NCI-H2081 treated with DMSO at 0.1 percent for 48 hours (cell line): ENCODE data around the gene LYG1.
"Not testable (repeated sequence)": the region's sequence is repeated elsewhere in the genome, so short reads cannot be mapped to it uniquely, and the experiment has no call there.

ENCODE experiments used
- DNase-seq: peaks from one replicate; lab custom pipeline; 2025; lab: John Stamatoyannopoulos, UW

The LYG1 gene

DNA sequence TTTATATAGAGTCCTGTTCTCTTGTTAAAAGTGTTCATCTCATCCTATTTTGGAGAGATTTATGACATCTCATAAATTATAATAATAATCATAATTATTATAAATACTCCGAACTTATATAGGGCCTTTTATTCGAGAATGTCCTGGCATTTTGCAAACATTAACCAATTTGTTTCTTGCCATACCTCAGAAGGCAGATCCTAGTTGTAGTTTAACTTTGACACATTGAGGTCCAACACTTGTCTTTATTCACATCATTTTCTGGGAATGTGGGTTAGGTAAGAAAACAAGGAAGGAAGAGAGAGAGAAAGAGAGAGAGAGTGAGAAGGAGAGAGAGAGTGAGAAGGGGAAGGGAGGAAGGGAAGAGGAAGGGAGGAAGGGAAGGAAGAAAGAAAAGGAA is at the start of gene LYG1:
Gene LYG1, minus strand, starts transcription at position 101 of the 400 bp plus-strand sequence. CDS start 5,527 bp downstream, outside the sequence.
- DNase-seq = not testable (repeated sequence)

GRCh38 chr2:99350194-99350593 is 49.2 kb upstream of the LYG1 start:
- no peak for DNase-seq

DNA sequence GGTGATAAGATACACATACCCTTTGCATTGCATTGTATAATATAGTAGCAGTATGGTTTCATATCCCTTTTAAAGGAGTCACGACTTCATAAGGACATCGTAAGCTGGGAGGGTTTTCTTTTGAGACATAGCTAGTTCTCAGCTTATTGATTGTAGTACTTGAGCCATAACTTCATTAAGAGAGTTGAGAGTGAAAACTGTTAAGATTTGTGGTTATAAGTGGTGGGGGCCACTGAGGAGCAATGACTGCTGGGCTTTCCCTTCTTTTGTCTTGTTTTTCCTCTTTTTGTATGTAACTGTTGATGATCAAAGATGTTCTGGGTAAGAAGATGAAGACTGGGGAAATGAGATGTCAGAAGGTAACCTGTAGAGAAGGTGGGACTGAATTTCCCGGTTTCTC is 47.2 kb upstream of the LYG1 start:
- no peak for DNase-seq

GRCh38 chr2:99346218-99346617 is 45.2 kb upstream of the LYG1 start:
- DNase-seq = no peak

- not testable (repeated sequence) for DNase-seq
Measured at GRCh38 chr2:99345446-99345845, 44.4 kb upstream of the LYG1 start.

- no peak for DNase-seq
Measured at GRCh38 chr2:99342536-99342935, 41.5 kb upstream of the LYG1 start.

GRCh38 chr2:99340669-99341236 is 39.8 kb upstream of the LYG1 start:
- no peak for DNase-seq

DNA sequence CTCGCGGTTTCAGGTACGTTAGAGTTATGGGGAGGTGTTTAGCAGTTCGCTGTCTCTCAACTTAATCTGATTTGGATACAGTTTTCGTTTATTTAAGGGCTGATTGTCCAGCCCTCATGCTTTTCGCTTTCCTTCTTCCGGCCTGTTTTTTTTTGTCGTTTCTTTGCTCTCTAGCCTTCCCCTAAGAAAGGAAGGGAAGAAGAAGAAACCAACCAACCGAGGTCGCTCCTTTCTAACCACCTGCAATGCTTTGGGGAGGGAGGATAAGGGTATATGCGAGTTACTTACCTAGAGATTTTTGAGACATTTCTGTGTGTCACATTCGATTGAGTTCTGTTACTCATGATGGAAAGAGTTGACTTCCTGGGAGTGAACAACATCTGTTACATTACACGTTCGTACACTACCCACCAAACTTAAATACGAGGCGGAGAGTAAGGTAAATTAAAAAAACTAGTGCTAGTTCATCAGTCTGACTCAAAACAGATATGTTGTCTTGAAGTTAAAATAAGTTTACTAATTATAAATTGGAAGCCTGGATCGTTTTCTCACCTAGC is 37.1 kb upstream of the LYG1 start:
- no peak for DNase-seq

GRCh38 chr2:99337113-99338028 is 36.4 kb upstream of the LYG1 start, which contains the start of gene EIF5B:
TSS of gene EIF5B (plus strand) at chr2:99337389. CDS start at chr2:99337555, 166 bp downstream.
- DNase-seq = peak; percentile 71

GRCh38 chr2:99336804-99337112 is 35.8 kb upstream of the LYG1 start:
- DNase-seq = no peak

DNA sequence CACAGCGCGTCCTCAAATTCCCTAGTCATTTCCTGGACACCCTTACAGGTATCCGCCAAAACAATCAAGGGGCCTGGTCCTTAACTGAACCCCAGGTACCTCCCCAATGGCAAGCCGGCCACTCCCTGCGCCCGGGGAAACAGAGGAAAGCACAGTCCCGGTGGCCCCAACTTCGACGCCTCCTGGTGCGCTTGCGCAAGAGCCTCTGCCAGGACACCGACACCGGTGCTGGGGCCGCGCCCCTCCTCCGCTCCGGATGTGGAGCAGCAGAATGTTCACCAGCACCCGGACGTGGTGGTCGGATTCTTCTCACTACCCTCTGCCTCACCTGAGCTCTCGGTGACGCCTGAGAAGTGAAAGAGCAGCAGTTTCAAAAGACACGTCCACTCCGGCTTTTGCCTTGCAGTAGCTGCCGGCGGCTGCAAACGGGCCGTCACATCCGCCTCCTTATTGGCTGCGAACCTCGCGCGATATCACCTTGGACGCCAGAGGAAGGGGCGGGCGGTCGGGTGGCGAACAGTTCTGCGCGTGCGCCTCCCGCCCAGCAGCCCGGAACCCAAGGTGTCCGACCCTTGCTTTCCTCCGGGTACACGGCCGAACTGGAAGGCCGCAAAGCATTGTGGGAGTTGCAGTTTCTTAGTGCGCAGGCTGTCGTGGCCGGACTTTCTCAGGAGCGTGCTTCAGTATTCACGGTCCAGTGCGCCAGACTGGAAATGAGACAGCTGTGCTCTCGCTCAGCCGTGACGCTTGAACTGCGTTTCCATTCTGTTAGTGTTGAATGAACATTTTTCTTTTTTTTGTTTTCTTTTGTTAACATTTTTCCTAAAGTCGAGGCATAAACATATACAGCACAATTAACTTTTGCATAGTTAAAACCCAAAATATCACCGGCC is 35.2 kb upstream of the LYG1 start, which contains the start of gene TXNDC9:
Gene TXNDC9, minus strand, starts transcription at position 423 of the 893 bp plus-strand sequence. CDS start 3,123 bp downstream, outside the sequence.
- DNase-seq = peak; percentile 97

DNA sequence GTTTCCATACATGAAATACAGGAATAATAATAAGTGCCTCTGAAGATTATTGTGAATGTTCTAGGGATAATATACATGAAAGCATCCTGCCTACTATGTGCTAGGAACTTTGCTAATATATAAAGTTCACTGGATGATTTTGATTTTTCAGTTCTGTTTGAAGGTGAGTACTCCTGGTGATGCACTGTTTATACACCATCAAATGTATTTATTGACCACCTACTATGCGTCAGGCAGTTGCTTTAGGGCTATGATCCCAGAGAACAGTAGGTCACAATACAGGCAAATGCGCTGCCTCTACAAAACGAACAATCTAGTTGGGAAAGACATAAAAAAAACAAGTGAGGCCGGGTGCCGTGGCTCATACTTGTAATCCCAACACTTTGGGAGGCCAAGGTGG is 24.4 kb upstream of the LYG1 start:
- DNase-seq = no peak

- DNase-seq = not testable (repeated sequence)
Measured at GRCh38 chr2:99317873-99318200, 16.8 kb upstream of the LYG1 start.

DNA sequence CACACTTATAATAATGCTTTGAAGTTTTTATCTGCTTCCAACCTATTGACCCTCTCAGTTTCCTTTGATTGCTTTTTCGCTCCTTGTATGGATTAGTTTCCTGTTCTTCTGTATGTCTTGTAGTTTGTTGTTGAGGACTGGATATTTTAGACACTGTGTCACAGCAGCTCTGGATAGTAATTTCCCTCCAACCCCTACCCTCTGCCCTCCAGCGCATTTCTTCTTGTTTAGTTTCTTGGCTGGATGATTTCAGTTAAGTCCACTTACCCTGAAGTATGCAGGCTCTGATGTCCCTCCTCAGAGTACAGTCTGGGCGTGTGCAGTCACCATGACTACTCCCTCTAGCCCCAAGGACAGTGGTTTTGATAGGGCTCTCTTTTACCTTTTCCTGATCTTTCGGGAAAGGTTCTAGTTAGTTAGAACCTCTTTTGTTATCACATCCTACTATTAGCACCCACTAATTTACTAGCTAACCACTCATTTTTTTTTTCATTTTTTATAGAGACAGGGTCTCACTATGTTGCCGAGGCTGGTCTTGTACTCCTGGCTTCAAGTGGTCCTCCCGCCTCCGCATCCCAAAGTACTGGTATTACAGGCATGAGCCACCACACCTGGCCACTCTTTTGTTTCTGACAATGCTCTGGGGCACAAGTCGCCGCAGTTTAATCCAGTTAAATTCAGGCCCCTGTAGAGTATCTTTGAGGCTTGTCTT is 16.3 kb upstream of the LYG1 start:
- DNase-seq = no peak

GRCh38 chr2:99299580-99299979 is 1.4 kb downstream of the LYG1 start:
- DNase-seq = no peak

- DNase-seq = no peak
Measured at GRCh38 chr2:99297994-99298393, 3.0 kb downstream of the LYG1 start.

DNA sequence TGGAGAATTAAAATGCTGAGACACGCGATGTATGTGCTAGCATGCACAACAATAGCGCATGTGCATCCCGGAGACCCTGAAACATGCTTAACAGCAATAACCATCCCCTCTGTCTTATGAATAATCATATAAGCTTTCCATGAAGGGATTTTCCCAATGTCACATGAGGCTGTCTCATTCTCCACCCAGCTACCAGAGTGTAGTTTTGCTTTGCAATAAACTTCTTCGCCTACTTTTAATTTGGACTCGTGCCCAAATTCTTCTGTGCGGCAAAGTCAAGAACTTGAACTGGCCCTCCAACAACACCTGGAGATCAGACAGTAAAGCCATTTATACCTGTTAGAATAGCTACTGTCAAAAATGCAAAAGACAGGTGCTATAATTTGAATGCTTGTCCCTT is 15.5 kb downstream of the LYG1 start:
- DNase-seq = no peak

- no peak for DNase-seq
Measured at GRCh38 chr2:99279969-99280695, 20.9 kb downstream of the LYG1 start.

DNA sequence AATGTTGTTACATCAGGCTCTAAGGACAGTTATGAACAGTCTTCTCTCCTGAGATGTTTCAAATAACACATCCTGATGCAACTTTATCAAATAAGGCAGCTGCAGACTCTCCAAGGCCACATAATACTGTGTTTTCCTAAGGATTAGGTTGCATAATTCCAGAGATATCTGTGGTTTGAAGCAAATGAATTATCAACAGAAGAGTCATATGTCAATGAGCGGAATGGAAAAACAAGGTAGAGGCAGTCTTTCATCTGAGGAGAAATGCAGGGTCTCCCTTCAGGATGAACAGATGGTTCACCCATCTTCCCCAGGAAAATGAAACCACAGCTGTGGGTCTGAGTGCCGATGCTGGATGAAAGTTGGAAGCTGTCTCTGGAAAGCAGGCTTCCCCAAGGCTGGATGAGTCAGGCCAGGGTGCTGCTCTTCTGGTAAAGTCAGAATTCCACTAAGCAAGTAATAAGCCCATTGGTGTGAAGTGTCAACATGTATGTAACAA is 22.2 kb downstream of the LYG1 start:
- DNase-seq = no peak

DNA sequence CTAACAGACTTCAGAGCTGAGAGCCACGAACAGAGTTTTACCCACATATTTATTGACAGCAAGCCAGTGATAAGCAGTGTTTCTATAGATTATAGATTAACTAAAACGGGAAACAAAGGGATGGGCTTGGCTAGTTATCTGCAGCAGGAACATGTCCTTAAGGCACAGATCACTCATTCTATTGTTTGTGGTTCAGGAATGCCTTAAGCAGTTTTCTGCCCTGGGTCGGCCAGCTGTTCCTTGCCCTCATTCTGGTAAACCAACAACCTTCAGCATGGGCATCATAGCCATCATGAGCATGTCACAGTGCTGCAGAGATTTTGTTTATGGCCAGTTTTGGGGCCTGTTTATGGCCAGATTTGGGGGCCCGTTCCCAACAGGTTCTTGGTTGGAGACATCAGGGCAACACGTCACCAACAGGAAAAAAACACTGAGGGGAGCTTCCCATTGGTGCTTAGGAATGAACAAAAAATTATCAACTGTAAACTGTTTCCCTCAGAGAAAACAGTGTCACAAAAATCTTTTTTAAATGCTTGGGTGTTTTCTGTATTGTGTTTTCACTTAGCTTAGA is 22.7 kb downstream of the LYG1 start:
- not testable (repeated sequence) for DNase-seq
